HCT116 (cell line): ENCODE results near the gene HLA-DPA1. TPM values are rescaled to one million over a fixed set of nuclear protein-coding genes. Genes with fewer than 3 reads are reported as not detected.

Experiments
- ATAC-seq: fragments of 200-7000 bp; cut with Tn5 transposase; 2 replicates; pipeline ENCODE4 v1.9.1; 2020; ENCODE audit warnings: mild to moderate bottlenecking, moderate library complexity
- BruUV-seq: library from RNA; stranded (reverse); fragments of 400-500 nt; replicated peaks from 2 replicates; lab custom pipeline; 2021; lab: Mats Ljungman, UMichigan
- CTCF ChIA-PET: fragments of 300-600 bp; sonication (Branson Sonifier 250); formaldehyde crosslinking; loops from one replicate; lab custom pipeline; 2021; ENCODE audit warnings: antibody characterized with exemption; lab: Charles Lee
- POLR2A ChIA-PET: fragments of 300-600, 350-600 bp; sonication (Branson Sonifier 250); formaldehyde crosslinking; loops from one replicate; lab custom pipeline; 2021; ENCODE audit warnings: antibody characterized with exemption; lab: Charles Lee
- RAD21 ChIA-PET, 2 experiments: fragments of 300-600 bp; sonication (Branson Sonifier 250); formaldehyde crosslinking; loops; one replicate each; lab custom pipeline; 2023; ENCODE audit warnings: low total read pairs in 2 of 2; ENCODE audit not compliant: uncharacterized antibody in 2 of 2, unreplicated experiment in 2 of 2, low non-redundant PET in 1 of 2; lab: Charles Lee
- DNase-seq: peaks from one replicate; pipeline ENCODE4 v3.0.0-alpha.2; 2010; ENCODE audit warnings: low read depth, low spot score
- H2AFZ ChIP-seq: fragments of 200-600 bp; shearing (Covaris generic), sonication (generic); 2 replicates; pipeline ENCODE4 v1.6.1; 2017; ENCODE audit warnings: low read depth, mixed run types, mixed read lengths, antibody characterized with exemption, low read length; ENCODE audit not compliant: poor library complexity, severe bottlenecking
- H3K27ac ChIP-seq: 2 replicates; pipeline ENCODE4 v1.5.1; 2012; ENCODE audit warnings: low read depth, low read length
- H3K27me3 ChIP-seq: fragments of 200-600 bp; sonication (generic); 2 replicates; pipeline ENCODE4 v1.6.1; 2016; ENCODE audit warnings: mixed run types, low read length, mixed read lengths; ENCODE audit not compliant: insufficient read depth
- H3K36me3 ChIP-seq, 2 experiments: fragments of 200-500 bp in 1 of 2; fragments of 200-600 bp in 1 of 2; sonication (Bioruptor generic) in 1 of 2; sonication (generic) in 1 of 2; 2 replicates each; pipeline versions ENCODE4 v1.5.1 to v1.6.1; 2014 to 2016; ENCODE audit warnings: low read length in 2 of 2, inconsistent platforms in 1 of 2, mixed read lengths in 1 of 2, mixed run types in 1 of 2; ENCODE audit not compliant: insufficient read depth in 2 of 2, control insufficient read depth in 1 of 2
- H3K4me1 ChIP-seq, 2 experiments: fragments of 200-600 bp in 1 of 2; sonication (generic) in 1 of 2; 2 replicates each; pipeline versions ENCODE4 v1.5.1 to v1.6.1; 2012 to 2017; ENCODE audit warnings: low read length in 2 of 2, inconsistent platforms in 1 of 2, mild to moderate bottlenecking in 1 of 2, mixed read lengths in 1 of 2, mixed run types in 1 of 2, moderate library complexity in 1 of 2; ENCODE audit not compliant: insufficient read depth in 2 of 2, control insufficient read depth in 1 of 2
- H3K4me2 ChIP-seq: fragments of 200-600 bp; sonication (generic); 2 replicates; pipeline ENCODE4 v1.6.1; 2017; ENCODE audit warnings: mixed run types, low read length, mixed read lengths
- H3K4me3 ChIP-seq, 2 experiments: fragments of 200-600 bp in 1 of 2; sonication (generic) in 1 of 2; replicated peaks in 1 of 2; 2 replicates each; pipeline ENCODE4 v1.5.1; 2011 to 2016; ENCODE audit warnings: low read length in 2 of 2, control low read depth in 1 of 2, low read depth in 1 of 2, mild to moderate bottlenecking in 1 of 2, mixed read lengths in 1 of 2, mixed run types in 1 of 2
- H3K79me2 ChIP-seq: fragments of 200-600 bp; sonication (generic); 2 replicates; pipeline ENCODE4 v1.6.1; 2017; ENCODE audit warnings: mild to moderate bottlenecking, mixed run types, low read length, moderate library complexity, mixed read lengths; ENCODE audit not compliant: insufficient read depth
- H3K9ac ChIP-seq: fragments of 200-600 bp; sonication (generic); 2 replicates; pipeline ENCODE4 v1.6.1; 2016; ENCODE audit warnings: low read length, mixed read lengths
- H3K9me2 ChIP-seq: fragments of 200-600 bp; sonication (generic), shearing (Covaris generic); 2 replicates; pipeline ENCODE4 v1.6.1; 2017; ENCODE audit warnings: mixed run types, mild to moderate bottlenecking, moderate library complexity; ENCODE audit not compliant: insufficient read depth
- H3K9me3 ChIP-seq, 2 experiments: fragments of 200-500 bp in 1 of 2; fragments of 200-600 bp in 1 of 2; sonication (Bioruptor generic) in 1 of 2; sonication (generic) in 1 of 2; 2 replicates each; pipeline ENCODE4 v1.6.1; 2014 to 2017; ENCODE audit warnings: low read length in 2 of 2, mixed read lengths in 2 of 2, inconsistent platforms in 1 of 2, low read depth in 1 of 2, mild to moderate bottlenecking in 1 of 2, mixed run types in 1 of 2, moderate library complexity in 1 of 2; ENCODE audit not compliant: control insufficient read depth in 1 of 2, insufficient read depth in 1 of 2
- H4K20me1 ChIP-seq: fragments of 200-600 bp; sonication (generic), shearing (Covaris generic); 2 replicates; pipeline ENCODE4 v1.6.1; 2017; ENCODE audit warnings: mixed run types, mild to moderate bottlenecking, moderate library complexity; ENCODE audit not compliant: insufficient read depth
- EZH2 ChIP-seq: fragments of 200-600 bp; sonication (generic); IDR thresholded peaks from 2 replicates; pipeline ENCODE4 v1.6.1; 2017; ENCODE audit warnings: antibody characterized with exemption, mixed run types
- REST ChIP-seq: IDR thresholded peaks from 2 replicates; pipeline ENCODE4 v1.6.1; 2012; ENCODE audit warnings: low read depth
- SIN3A ChIP-seq: IDR thresholded peaks from 2 replicates; pipeline ENCODE4 v1.6.1; 2012; ENCODE audit warnings: low read depth
- SP1 ChIP-seq: IDR thresholded peaks from 2 replicates; pipeline ENCODE4 v1.6.1; 2012; ENCODE audit warnings: low read depth
- TCF7L2 ChIP-seq: IDR thresholded peaks from 2 replicates; pipeline ENCODE4 v1.7.0; 2011; ENCODE audit warnings: borderline replicate concordance, inconsistent platforms; ENCODE audit not compliant: insufficient read depth, insufficient read length; ENCODE audit errors: extremely low read depth
- YY1 ChIP-seq: IDR thresholded peaks from 2 replicates; pipeline ENCODE4 v1.6.1; 2011; ENCODE audit warnings: low read length, low read depth, moderate library complexity, mild to moderate bottlenecking; ENCODE audit not compliant: insufficient replicate concordance; ENCODE audit errors: extremely low read depth
- intact Hi-C: fragments of 100-400 bp; cut with micrococcal nuclease; formaldehyde crosslinking; loops from 2 replicates; pipeline ENCODE4 v1.10.0; 2022
- total RNA-seq: library from RNA; stranded (reverse); gene quantifications from one replicate; pipeline ENCODE4 v1.2.1, GENCODE V29; 2021; ENCODE audit not compliant: unreplicated experiment

Gene HLA-DPA1
- total RNA-seq, 1 experiment from 2014 or later: 0.89 TPM

- Histone ChIP-seq H3K9me3 (no peaks in the 10 kb centered on the region), H4K20me1 (no peaks in the 10 kb centered on the region), H3K9me2 (no peaks in the 10 kb centered on the region), H3K4me3 (no peak overlapping the region), H3K4me1 (peaks cover 0 to 3% of the 10 kb centered on the region in 2 experiments; a peak in 1 of 4 replicates), H3K4me2 (no peak overlapping the region), H3K9ac (no peak overlapping the region), H2AFZ (no peak overlapping the region), H3K79me2 (no peaks in the 10 kb centered on the region), H3K27ac (no peak overlapping the region), H3K36me3 (no peaks in the 10 kb centered on the region), H3K27me3 (peaks cover 8% of the 10 kb centered on the region; the same call in 1 of the 2 replicates)
- CTCF ChIA-PET: interaction anchor here (1.1 kb wide), 1 partner anchor 229 kb away, joined by 4 read pairs; no protein-coding TSS in a partner anchor
- RAD21 ChIA-PET: no interaction called here
- ATAC-seq: no peak
- DNase-seq: no peak
- BruUV-seq: no TSS peak
- POLR2A ChIA-PET: no interaction called here
- TF ChIP-seq REST: no peak
- TF ChIP-seq TCF7L2: no peak
- no peak for TF ChIP-seq SIN3A
- TF ChIP-seq YY1: no peak
- no peak for TF ChIP-seq EZH2
- no peak for TF ChIP-seq SP1
- intact Hi-C loops: no loop called here
Measured at GRCh38 chr6:33018904-33019303, 54.5 kb downstream of the HLA-DPA1 start.
